Measurements from ENCODE around the gene SFN.
"Not testable (repeated sequence)": the region's sequence is repeated elsewhere in the genome, so short reads cannot be mapped to it uniquely, and the experiment has no call there.

Gene SFN

DNA sequence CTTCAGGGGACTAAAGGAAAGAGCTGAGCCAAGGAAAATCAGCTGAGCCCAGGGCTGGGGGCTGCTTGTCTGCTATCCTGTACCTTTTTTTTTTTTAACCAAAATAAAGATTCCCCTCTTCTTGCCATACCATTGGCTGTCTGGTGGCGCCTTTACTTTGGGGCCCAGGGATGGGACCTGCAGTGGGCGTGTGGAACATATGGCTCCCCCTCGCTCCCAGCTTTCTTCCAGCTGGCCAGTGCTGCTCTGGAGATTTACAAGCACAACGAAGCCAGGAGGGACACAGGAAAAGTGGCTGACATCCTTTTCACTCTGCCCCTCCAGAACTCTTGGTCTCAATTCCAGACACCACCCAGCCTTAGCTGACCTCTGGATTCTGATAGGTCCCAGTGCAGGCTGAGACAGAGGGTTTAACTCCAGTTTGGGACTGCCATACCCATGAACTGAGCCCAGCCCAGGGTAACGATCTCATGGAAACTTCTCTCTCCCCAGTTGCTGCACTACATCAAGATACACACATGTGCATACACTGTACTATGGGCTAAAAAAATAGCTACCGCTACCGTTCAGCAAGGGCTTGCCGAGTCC lies 5.4 kb upstream of the SFN start:
- Histone ChIP-seq H3K27me3 (ENCODE audit: control insufficient read depth, insufficient read depth, low read length) (no peaks in the 10 kb centered on the region), H3K9me3 (ENCODE audit: control insufficient read depth, insufficient read depth, low read length) (no peaks in the 10 kb centered on the region), H3K4me1 (ENCODE audit: control insufficient read depth, insufficient read depth, low read length) (peaks cover 5% of the 10 kb centered on the region), H3K4me3 (ENCODE audit: low read depth, low read length) (no peak overlapping the region), H3K9ac (ENCODE audit: low read depth, low read length) (no peak overlapping the region), H3K36me3 (ENCODE audit: control insufficient read depth, insufficient read depth, low read length) (peaks cover 6% of the 10 kb centered on the region)

DNA sequence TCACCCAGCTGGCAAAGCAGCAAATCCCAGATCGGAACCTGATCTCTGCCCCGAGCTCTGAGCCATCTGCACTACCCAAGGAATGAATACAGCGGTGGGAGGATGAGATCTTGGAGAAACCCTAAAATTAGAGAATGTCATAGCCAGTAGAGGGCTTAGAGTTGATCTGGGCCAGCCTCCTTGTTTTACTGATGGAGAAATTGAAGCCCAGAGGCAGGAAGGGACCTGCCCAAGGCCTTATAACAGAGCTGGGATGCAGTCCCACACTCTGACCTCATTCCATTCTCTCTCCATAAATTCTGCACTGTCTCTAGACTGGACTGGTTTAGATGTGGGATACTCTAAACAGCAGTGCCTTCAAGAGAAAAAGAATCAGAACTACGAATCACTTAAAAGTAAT lies 4.8 kb upstream of the SFN start:
- Histone ChIP-seq H3K4me1 (ENCODE audit: control insufficient read depth, insufficient read depth, low read length) (peaks cover 6% of the 10 kb centered on the region), H3K9ac (ENCODE audit: low read depth, low read length) (no peak overlapping the region), H3K27me3 (ENCODE audit: control insufficient read depth, insufficient read depth, low read length) (peaks cover 1% of the 10 kb centered on the region), H3K36me3 (ENCODE audit: control insufficient read depth, insufficient read depth, low read length) (peaks cover 6% of the 10 kb centered on the region), H3K9me3 (ENCODE audit: control insufficient read depth, insufficient read depth, low read length) (no peaks in the 10 kb centered on the region), H3K4me3 (ENCODE audit: low read depth, low read length) (no peak overlapping the region)

DNA sequence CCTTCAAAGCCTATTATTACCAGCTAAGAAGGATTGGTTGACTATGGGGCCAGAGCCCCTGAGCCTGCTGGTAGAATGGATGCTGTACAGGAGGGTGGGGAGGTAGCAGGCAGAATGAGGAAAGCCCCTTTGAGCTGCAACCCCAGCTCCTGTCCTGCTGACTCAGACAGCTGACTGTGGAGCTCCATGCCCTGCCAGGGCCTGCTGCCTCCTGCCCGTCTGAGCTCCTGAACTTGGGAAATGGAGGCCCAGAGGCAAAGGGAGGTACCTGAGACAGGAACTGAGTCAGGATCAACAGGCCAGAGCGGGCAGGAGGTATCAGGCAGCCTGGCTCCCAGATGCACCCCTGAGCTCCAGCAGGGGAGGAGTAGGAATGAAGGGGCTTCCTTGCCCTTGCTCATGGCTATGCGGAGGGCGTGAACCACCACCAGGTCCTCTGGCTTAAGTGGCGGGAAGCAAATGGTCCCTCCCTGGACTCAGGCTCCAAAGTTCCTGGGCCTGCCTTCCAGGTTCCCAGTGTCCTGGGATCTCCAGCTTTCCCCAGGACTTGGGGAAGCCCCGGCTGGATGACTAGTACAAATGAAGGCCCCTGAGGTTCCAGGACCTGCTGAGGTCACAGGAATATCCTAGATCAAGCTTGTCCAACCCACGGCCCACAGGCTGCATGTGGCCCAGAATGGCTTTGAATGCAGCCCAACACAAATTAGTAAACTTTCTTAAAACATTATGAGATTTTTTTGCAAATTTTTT lies 3.9 kb upstream of the SFN start:
- Histone ChIP-seq H3K36me3 (ENCODE audit: control insufficient read depth, insufficient read depth, low read length) (peaks cover 2% of the 10 kb centered on the region), H3K4me3 (ENCODE audit: low read depth, low read length) (no peak overlapping the region), H3K9ac (ENCODE audit: low read depth, low read length) (no peak overlapping the region), H3K9me3 (ENCODE audit: control insufficient read depth, insufficient read depth, low read length) (no peaks in the 10 kb centered on the region), H3K27me3 (ENCODE audit: control insufficient read depth, insufficient read depth, low read length) (peaks cover 8% of the 10 kb centered on the region), H3K4me1 (ENCODE audit: control insufficient read depth, insufficient read depth, low read length) (peaks cover 8% of the 10 kb centered on the region)

DNA sequence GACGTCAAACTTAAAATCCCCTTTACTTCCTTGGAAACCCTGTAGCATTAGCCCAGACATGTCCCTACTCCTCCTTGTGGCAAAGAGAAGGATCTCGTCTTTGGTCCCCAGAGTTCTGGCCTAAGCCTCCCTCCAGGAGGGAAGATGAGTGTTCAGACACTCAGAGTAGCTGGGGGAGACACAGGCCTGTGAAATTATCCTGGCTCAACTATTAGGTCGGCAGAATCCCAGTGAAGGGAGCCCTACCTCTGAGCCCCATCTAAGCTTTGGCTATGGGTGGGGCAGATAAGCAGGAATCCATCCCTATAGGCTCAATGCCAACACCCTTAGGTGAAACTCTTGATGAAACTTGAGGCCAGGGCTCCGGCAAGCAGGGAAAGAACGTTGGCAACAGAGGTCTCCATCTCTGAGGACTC lies 1.7 kb upstream of the SFN start:
- Histone ChIP-seq H3K36me3 (ENCODE audit: control insufficient read depth, insufficient read depth, low read length) (no peaks in the 10 kb centered on the region), H3K4me3 (ENCODE audit: low read depth, low read length) (no peak overlapping the region), H3K9me3 (ENCODE audit: control insufficient read depth, insufficient read depth, low read length) (no peaks in the 10 kb centered on the region), H3K9ac (ENCODE audit: low read depth, low read length) (no peak overlapping the region), H3K27me3 (ENCODE audit: control insufficient read depth, insufficient read depth, low read length) (peaks cover 11% of the 10 kb centered on the region), H3K4me1 (ENCODE audit: control insufficient read depth, insufficient read depth, low read length) (peaks cover 8% of the 10 kb centered on the region)

DNA sequence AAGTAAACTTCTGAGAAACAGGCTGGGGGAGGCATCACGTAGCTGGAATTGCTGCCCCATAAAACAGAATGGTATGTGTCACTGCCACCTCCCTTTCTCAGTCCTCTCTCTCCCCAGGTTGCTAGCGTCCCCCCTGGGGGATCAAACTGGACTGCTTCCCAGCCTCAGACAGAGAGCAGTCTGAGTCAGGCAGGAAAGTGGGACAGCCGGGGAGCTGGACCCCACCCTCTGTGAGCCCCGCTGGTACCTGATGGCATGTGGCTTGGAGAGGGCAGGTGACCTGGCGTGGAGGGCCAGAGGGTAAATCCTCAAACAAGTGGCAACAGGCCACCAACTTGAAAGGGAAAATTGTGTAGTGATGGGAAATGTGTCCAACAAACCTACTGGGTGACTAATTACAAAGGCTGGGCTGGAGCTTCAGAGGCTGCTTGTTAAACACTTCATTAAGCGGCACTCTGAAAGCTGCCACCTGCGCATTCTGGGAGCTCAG lies 1.0 kb upstream of the SFN start:
- H3K4me3 ChIP-seq (ENCODE audit: low read depth, low read length): no peak overlapping the region
- no peaks in the 10 kb centered on the region for H3K9me3 ChIP-seq (ENCODE audit: control insufficient read depth, insufficient read depth, low read length)
- H3K4me1 ChIP-seq (ENCODE audit: control insufficient read depth, insufficient read depth, low read length): peaks cover 8% of the 10 kb centered on the region
- H3K36me3 ChIP-seq (ENCODE audit: control insufficient read depth, insufficient read depth, low read length): no peaks in the 10 kb centered on the region
- peaks cover 11% of the 10 kb centered on the region for H3K27me3 ChIP-seq (ENCODE audit: control insufficient read depth, insufficient read depth, low read length)
- no peak overlapping the region for H3K9ac ChIP-seq (ENCODE audit: low read depth, low read length)

DNA sequence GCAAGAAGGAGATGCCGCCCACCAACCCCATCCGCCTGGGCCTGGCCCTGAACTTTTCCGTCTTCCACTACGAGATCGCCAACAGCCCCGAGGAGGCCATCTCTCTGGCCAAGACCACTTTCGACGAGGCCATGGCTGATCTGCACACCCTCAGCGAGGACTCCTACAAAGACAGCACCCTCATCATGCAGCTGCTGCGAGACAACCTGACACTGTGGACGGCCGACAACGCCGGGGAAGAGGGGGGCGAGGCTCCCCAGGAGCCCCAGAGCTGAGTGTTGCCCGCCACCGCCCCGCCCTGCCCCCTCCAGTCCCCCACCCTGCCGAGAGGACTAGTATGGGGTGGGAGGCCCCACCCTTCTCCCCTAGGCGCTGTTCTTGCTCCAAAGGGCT lies 732 bp downstream of the SFN start:
- Histone ChIP-seq H3K9ac (ENCODE audit: low read depth, low read length) (no peak overlapping the region), H3K36me3 (ENCODE audit: control insufficient read depth, insufficient read depth, low read length) (no peaks in the 10 kb centered on the region), H3K9me3 (ENCODE audit: control insufficient read depth, insufficient read depth, low read length) (no peaks in the 10 kb centered on the region), H3K4me1 (ENCODE audit: control insufficient read depth, insufficient read depth, low read length) (peaks cover 8% of the 10 kb centered on the region), H3K4me3 (ENCODE audit: low read depth, low read length) (peak overlapping the region; percentile 81), H3K27me3 (ENCODE audit: control insufficient read depth, insufficient read depth, low read length) (peaks cover 11% of the 10 kb centered on the region)

DNA sequence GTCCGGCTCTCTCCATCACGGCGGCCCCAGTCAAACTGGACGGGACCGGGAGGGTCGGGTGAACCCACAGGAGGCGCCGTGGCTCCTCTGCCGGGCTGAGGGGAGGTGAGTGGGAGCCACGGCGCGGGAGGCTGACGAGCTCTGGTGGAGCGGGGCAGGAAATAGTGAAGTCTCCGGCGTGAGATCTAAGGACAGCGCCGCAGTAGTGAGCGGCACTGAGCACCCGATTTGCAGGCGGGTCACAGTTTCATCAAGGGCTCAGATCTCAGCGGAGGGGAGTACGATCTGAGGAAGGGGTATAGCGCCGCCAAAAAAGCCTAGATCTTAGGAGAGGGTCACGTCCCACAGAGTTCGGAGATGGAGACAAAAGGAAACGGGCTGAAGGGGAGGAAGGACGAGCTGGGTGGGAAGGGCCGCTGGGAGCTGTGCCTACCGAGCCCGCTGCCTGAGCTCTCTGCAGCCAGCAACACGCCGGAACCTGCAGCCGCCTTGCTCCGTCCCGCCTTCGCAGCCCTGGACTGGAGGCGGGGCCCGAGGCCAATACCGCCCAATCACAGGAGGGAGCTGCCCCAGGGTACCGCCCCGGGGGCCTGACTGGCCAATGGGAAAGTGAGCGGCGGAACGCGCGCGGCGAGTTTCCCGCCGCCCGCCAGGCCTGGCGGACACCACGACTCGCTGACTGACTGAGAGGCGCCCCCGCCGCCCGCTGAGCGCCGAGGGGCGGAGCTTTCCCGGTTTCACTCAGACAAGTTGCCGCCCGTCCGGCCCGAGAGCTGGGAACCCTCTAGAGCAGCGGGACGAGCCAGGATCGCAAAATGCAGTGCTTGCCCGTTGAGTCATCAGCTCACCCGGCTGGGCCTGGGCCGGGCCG lies 1.9 kb downstream of the SFN start:
- H3K36me3 ChIP-seq (ENCODE audit: control insufficient read depth, insufficient read depth, low read length): no peaks in the 10 kb centered on the region

DNA sequence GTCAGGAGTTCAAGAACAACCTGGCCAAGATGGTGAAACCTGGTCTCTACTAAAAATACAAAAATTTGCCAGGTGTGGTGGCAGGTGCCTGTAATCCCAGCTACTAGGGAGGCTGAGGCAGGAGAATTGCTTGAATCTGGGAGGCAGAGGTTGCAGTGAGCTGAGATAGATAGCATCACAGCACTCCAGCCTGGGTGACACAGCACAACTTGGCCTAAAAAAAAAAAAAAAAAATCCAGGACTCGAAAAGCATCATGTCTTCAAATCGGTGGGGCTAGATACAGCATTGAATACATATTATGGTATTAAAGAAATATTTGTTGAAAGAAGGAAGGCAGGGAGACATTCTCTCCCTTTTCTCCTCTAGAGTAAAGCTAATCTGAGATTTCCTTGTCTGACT lies 10.1 kb downstream of the SFN start:
- not testable (repeated sequence) for H3K4me1 ChIP-seq (ENCODE audit: control insufficient read depth, insufficient read depth, low read length); H3K9me3 ChIP-seq (ENCODE audit: control insufficient read depth, insufficient read depth, low read length)

More for the DNA sequence above, 1.9 kb downstream of the SFN start:
- Histone ChIP-seq H3K4me1 (ENCODE audit: control insufficient read depth, insufficient read depth, low read length) (peaks cover 8% of the 10 kb centered on the region), H3K9ac (ENCODE audit: low read depth, low read length) (peak overlapping the region; percentile 70), H3K27me3 (ENCODE audit: control insufficient read depth, insufficient read depth, low read length) (peaks cover 11% of the 10 kb centered on the region), H3K9me3 (ENCODE audit: control insufficient read depth, insufficient read depth, low read length) (no peaks in the 10 kb centered on the region), H3K4me3 (ENCODE audit: low read depth, low read length) (peak overlapping the region; percentile 81)

DNA sequence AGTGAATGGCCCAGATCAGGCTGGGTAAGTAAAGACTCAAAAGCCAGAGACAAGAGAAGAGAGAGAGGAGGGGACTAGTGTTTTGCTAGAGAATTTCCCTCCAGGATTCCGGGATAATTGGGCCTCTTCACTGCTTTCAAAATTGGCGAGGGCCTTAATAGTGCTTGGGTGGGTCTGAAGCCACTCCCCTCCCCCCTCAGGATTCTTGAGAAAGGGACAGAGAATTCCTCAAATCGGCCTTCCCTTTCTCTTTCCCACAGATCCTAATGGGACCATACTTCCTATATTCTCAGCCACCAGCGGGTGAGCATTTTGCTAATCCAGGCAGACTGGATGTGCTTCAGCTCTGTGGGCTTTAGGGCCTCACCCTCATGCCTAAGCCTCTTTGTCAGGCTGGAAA lies 11.9 kb downstream of the SFN start:
- Histone ChIP-seq H3K36me3 (ENCODE audit: control insufficient read depth, insufficient read depth, low read length) (peaks cover 11% of the 10 kb centered on the region), H3K9ac (ENCODE audit: low read depth, low read length) (no peak overlapping the region), H3K4me1 (ENCODE audit: control insufficient read depth, insufficient read depth, low read length) (no peaks in the 10 kb centered on the region), H3K27me3 (ENCODE audit: control insufficient read depth, insufficient read depth, low read length) (no peaks in the 10 kb centered on the region), H3K9me3 (ENCODE audit: control insufficient read depth, insufficient read depth, low read length) (no peaks in the 10 kb centered on the region), H3K4me3 (ENCODE audit: low read depth, low read length) (no peak overlapping the region)

More for the DNA sequence above, 10.1 kb downstream of the SFN start:
- H3K27me3 ChIP-seq (ENCODE audit: control insufficient read depth, insufficient read depth, low read length); H3K9ac ChIP-seq (ENCODE audit: low read depth, low read length); H3K36me3 ChIP-seq (ENCODE audit: control insufficient read depth, insufficient read depth, low read length); H3K4me3 ChIP-seq (ENCODE audit: low read depth, low read length): not testable (repeated sequence)

DNA sequence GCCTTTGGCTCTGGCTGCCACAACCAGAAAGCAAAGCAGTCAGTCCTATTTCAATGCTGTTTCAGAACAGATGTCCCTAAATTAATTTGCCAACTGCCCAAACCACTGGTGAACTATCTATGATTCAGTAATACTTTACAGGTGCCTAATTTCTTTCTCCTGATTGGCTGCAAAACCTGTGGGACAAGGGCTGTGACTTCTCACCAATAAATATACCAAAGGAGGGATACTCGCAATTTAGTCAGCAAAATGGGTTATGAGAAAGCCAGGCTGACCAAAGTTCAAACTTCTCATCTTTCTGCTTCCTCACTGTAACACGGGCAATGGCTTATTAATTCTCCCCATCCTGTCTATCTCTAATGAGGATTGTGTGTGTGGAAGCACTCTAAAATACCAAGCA lies 14.4 kb downstream of the SFN start:
- Histone ChIP-seq H3K9ac (ENCODE audit: low read depth, low read length) (no peak overlapping the region), H3K9me3 (ENCODE audit: control insufficient read depth, insufficient read depth, low read length) (no peaks in the 10 kb centered on the region), H3K4me3 (ENCODE audit: low read depth, low read length) (no peak overlapping the region), H3K36me3 (ENCODE audit: control insufficient read depth, insufficient read depth, low read length) (peaks cover 14% of the 10 kb centered on the region), H3K4me1 (ENCODE audit: control insufficient read depth, insufficient read depth, low read length) (no peaks in the 10 kb centered on the region), H3K27me3 (ENCODE audit: control insufficient read depth, insufficient read depth, low read length) (no peaks in the 10 kb centered on the region)

DNA sequence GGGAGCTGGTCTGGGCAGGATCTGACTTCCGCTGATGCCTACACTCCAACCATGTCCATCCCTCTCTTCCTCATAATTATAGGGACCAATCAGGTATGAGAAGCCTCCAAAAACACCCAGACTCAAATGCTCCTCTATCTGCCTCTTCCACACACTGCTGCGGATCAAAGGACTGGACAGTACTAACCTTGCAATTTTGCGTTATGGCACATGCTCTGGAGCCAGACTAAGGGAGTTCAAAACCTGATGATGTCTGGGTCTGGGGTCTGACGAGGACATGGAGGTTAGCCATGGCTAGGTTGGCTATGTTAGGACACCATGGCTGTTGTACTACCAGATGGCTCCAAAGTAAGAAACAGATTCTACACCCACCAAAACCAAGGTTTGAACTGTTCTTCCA lies 16.8 kb downstream of the SFN start:
- Histone ChIP-seq H3K27me3 (ENCODE audit: control insufficient read depth, insufficient read depth, low read length) (no peaks in the 10 kb centered on the region), H3K36me3 (ENCODE audit: control insufficient read depth, insufficient read depth, low read length) (peaks cover 26% of the 10 kb centered on the region), H3K9me3 (ENCODE audit: control insufficient read depth, insufficient read depth, low read length) (no peaks in the 10 kb centered on the region), H3K4me3 (ENCODE audit: low read depth, low read length) (no peak overlapping the region), H3K9ac (ENCODE audit: low read depth, low read length) (no peak overlapping the region), H3K4me1 (ENCODE audit: control insufficient read depth, insufficient read depth, low read length) (no peaks in the 10 kb centered on the region)
